GM19372 (cell line): ENCODE measurements around the gene TBC1D28.
"Not testable (repeated sequence)": the region's sequence is repeated elsewhere in the genome, so short reads cannot be mapped to it uniquely, and the experiment has no call there.

Source experiments
- ATAC-seq: cut with Tn5 transposase; IDR thresholded peaks from one replicate; pipeline ENCODE4 v1.9.1; 2021; ENCODE audit warnings: mild to moderate bottlenecking, low read depth, moderate library complexity; ENCODE audit not compliant: unreplicated experiment

Gene TBC1D28

DNA sequence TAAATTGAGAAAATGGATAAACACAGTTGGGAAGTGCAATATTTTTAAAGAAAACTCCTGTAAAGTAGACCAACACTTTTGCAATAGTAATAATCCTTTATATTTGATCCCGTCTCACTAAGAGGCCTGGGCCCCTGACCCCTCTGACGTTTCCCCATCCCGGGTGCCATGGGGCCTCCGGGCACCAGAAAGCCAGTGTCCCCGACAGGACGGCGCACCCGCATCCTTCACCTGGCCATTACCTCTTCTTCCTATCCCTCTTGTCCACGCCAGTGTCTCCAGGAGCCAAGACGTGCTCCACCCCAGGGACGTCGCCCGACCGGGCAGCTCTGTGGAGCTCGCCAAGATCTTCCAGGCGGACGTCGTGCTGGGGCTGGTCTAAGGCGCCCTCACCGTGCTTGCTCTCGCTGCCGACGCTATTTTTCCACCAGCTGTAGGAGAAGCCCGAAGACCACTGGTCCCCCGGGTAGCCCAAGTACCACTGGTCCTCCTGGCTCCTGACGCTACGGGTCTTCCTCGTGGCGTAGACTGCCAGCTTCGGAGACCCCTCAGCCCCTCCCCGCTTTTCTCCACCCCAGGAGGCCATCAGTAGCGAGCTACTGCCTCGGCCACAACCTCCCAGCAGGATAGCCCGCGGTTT lies 19.2 kb downstream of the TBC1D28 start:
- peak; percentile 13 for ATAC-seq

DNA sequence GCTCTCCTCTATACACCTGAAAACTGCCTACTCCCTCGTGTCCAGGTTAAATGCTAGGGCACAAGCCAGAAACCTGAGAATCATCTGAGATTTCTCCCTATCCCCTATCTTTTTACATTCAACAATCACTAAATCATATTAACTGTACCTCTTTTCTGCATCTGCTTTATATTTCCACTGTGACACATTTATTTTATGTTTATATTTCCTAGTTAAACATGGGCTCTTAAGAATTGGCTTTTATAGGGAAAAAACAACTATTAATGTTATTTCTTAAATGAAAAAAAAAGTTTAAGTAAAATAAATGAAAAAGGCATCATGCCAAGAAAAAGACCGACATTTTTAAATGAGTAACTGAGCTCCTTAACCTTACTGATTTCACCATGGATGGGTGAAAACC lies 26.6 kb downstream of the TBC1D28 start:
- not testable (repeated sequence) for ATAC-seq

DNA sequence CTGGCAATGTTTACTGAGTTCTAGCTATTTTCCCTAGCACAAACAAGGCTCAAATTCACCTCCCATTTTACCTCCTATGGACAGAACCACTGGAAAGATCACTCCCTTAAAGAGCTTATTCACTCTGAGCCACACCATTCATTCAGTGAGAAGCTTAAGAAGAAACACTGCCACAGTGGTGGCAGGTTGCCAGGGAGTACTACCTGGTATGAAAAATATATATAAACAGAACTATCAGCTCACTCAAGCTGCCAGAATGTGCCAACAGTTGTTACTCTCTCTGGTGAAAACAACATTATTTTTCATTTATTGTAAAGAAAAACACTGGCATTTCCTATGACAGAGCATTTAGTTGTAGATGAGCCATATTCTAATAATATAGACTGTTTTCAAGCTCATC lies 31.2 kb downstream of the TBC1D28 start:
- ATAC-seq, result not testable (repeated sequence)

DNA sequence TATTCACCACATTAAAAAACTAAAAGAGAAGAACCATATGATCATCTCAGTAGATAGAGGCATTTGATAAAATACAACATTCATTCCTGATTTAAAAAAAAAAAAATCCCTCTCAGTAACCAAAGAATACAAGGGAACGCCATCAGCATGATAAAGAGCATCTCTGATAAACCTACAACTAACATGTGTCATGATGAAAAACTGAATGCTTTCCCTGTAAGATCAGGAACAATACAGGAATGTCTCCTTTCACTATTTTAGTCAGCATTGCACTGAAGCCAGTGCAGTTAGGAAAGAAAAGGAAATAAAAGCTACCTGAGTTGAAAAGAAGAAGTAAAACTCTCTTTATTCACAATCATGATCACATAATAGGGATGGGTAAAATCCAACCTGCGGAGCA lies 51.1 kb downstream of the TBC1D28 start:
- ATAC-seq, result not testable (repeated sequence)
